ENCODE measurements around the gene TTLL1. TPM values are rescaled to one million over a fixed set of nuclear protein-coding genes. Genes with fewer than 3 reads are reported as not detected.

TTLL1 gene
- polyA plus RNA-seq, 1 experiment, result 22.1 TPM

GRCh38 chr22:43094085-43094484 is 4.9 kb upstream of the TTLL1 start:
- H3K4me3 ChIP-seq (ENCODE audit: low read depth, low read length), result no peak overlapping the region
- no peak for DNase-seq (ENCODE audit: low read depth)
- no peaks in the 10 kb centered on the region for H3K36me3 ChIP-seq (ENCODE audit: control insufficient read depth, insufficient read depth, low read length)
- POLR2A ChIA-PET, result no interaction called here
- no peaks in the 10 kb centered on the region for H3K27me3 ChIP-seq (ENCODE audit: control insufficient read depth, insufficient read depth, low read length)
- peak; percentile 9; the same call in 1 of the 2 replicates for TF ChIP-seq CTCF (IDR thresholded peaks at IDR 0.05; ENCODE audit: insufficient read depth, low read depth, low read length)
- CTCF ChIA-PET, result interaction anchor here (1.2 to 2.1 kb wide), 2 partner anchors 42 to 226 kb away, joined by 3 to 4 read pairs; no protein-coding TSS in a partner anchor

GRCh38 chr22:43092085-43092484 is 2.9 kb upstream of the TTLL1 start:
- DNase-seq (ENCODE audit: low read depth), result no peak
- H3K27me3 ChIP-seq (ENCODE audit: control insufficient read depth, insufficient read depth, low read length), result no peaks in the 10 kb centered on the region
- POLR2A ChIA-PET, result no interaction called here
- CTCF ChIA-PET, result interaction anchor here (0.6 to 2.1 kb wide), 2 partner anchors 224 to 290 kb away, joined by 3 to 4 read pairs; no protein-coding TSS in a partner anchor
- no peak overlapping the region for H3K4me3 ChIP-seq (ENCODE audit: low read depth, low read length)
- no peak for TF ChIP-seq CTCF (IDR thresholded peaks at IDR 0.05; ENCODE audit: insufficient read depth, low read depth, low read length)
- no peaks in the 10 kb centered on the region for H3K36me3 ChIP-seq (ENCODE audit: control insufficient read depth, insufficient read depth, low read length)

- Histone ChIP-seq H3K27me3 (ENCODE audit: control insufficient read depth, insufficient read depth, low read length) (no peaks in the 10 kb centered on the region), H3K36me3 (ENCODE audit: control insufficient read depth, insufficient read depth, low read length) (no peaks in the 10 kb centered on the region; the same call in 1 of the 2 replicates), H3K4me3 (ENCODE audit: low read depth, low read length) (no peak overlapping the region)
- peak; percentile 61 for TF ChIP-seq CTCF (IDR thresholded peaks at IDR 0.05; ENCODE audit: insufficient read depth, low read depth, low read length)
- ChIA-PET CTCF (interaction anchor here (0.5 to 1.6 kb wide), 29 partner anchors 9 to 469 kb away, joined by 3 to 10 read pairs (median 3); partner anchors contain the start of genes ARFGAP3 and CYB5R3), POLR2A (no interaction called here)
- peak; percentile 58 for DNase-seq (ENCODE audit: low read depth)
These were observed 1.1 kb upstream of the TTLL1 start for GRCh38 chr22:43090130-43090789.

- TF ChIP-seq CTCF (IDR thresholded peaks at IDR 0.05; ENCODE audit: insufficient read depth, low read depth, low read length), result no peak
- POLR2A ChIA-PET, result no interaction called here
These were observed 586 bp downstream of the TTLL1 start for GRCh38 chr22:43088627-43088983.

GRCh38 chr22:43085658-43086606 is 3.3 kb downstream of the TTLL1 start:
- Histone ChIP-seq H3K27me3 (ENCODE audit: control insufficient read depth, insufficient read depth, low read length) (no peaks in the 10 kb centered on the region), H3K4me3 (ENCODE audit: low read depth, low read length) (no peak overlapping the region), H3K36me3 (ENCODE audit: control insufficient read depth, insufficient read depth, low read length) (no peaks in the 10 kb centered on the region; the same call in 1 of the 2 replicates)
- ChIA-PET POLR2A (no interaction called here), CTCF (interaction anchor here (0.8 to 1.4 kb wide), 4 partner anchors 14 to 305 kb away, joined by 3 to 4 read pairs (median 3); no protein-coding TSS in a partner anchor)
- no peak for TF ChIP-seq CTCF (IDR thresholded peaks at IDR 0.05; ENCODE audit: insufficient read depth, low read depth, low read length)
- DNase-seq (ENCODE audit: low read depth), result no peak

More at GRCh38 chr22:43088627-43088983, 586 bp downstream of the TTLL1 start:
- Histone ChIP-seq H3K27me3 (ENCODE audit: control insufficient read depth, insufficient read depth, low read length) (no peaks in the 10 kb centered on the region), H3K4me3 (ENCODE audit: low read depth, low read length) (peak overlapping the region; percentile 71), H3K36me3 (ENCODE audit: control insufficient read depth, insufficient read depth, low read length) (no peaks in the 10 kb centered on the region; the same call in 1 of the 2 replicates)
- no peak for DNase-seq (ENCODE audit: low read depth)
- CTCF ChIA-PET, result no interaction called here

All from BJ (cell line).